HCT116 (cell line): ENCODE results near the gene ZNF429. TPM values are rescaled to one million over a fixed set of nuclear protein-coding genes. Genes with fewer than 3 reads are reported as not detected.

ENCODE experiments used
- ATAC-seq: fragments of 200-7000 bp; cut with Tn5 transposase; 2 replicates; pipeline ENCODE4 v1.9.1; 2020; ENCODE audit warnings: mild to moderate bottlenecking, moderate library complexity
- Bru-seq: library from RNA; stranded (reverse); fragments of 400-500 nt; gene quantifications from one replicate; lab custom pipeline; 2021; lab: Mats Ljungman, UMichigan
- BruChase-seq, 2 experiments: library from RNA; stranded (reverse); fragments of 400-500 nt; gene quantifications; one replicate each; lab custom pipeline; 2021; lab: Mats Ljungman, UMichigan
- BruUV-seq: library from RNA; stranded (reverse); fragments of 400-500 nt; replicated peaks from 2 replicates; lab custom pipeline; 2021; lab: Mats Ljungman, UMichigan
- CTCF ChIA-PET: fragments of 300-600 bp; sonication (Branson Sonifier 250); formaldehyde crosslinking; loops from one replicate; lab custom pipeline; 2021; ENCODE audit warnings: antibody characterized with exemption; lab: Charles Lee
- POLR2A ChIA-PET: fragments of 300-600, 350-600 bp; sonication (Branson Sonifier 250); formaldehyde crosslinking; loops from one replicate; lab custom pipeline; 2021; ENCODE audit warnings: antibody characterized with exemption; lab: Charles Lee
- RAD21 ChIA-PET, 2 experiments: fragments of 300-600 bp; sonication (Branson Sonifier 250); formaldehyde crosslinking; loops; one replicate each; lab custom pipeline; 2023; ENCODE audit warnings: low total read pairs in 2 of 2; ENCODE audit not compliant: uncharacterized antibody in 2 of 2, unreplicated experiment in 2 of 2, low non-redundant PET in 1 of 2; lab: Charles Lee
- DNase-seq: peaks from one replicate; pipeline ENCODE4 v3.0.0-alpha.2; 2010; ENCODE audit warnings: low read depth, low spot score
- H2AFZ ChIP-seq: fragments of 200-600 bp; shearing (Covaris generic), sonication (generic); 2 replicates; pipeline ENCODE4 v1.6.1; 2017; ENCODE audit warnings: low read depth, mixed run types, mixed read lengths, antibody characterized with exemption, low read length; ENCODE audit not compliant: poor library complexity, severe bottlenecking
- H3K27ac ChIP-seq: 2 replicates; pipeline ENCODE4 v1.5.1; 2012; ENCODE audit warnings: low read depth, low read length
- H3K27me3 ChIP-seq: fragments of 200-600 bp; sonication (generic); 2 replicates; pipeline ENCODE4 v1.6.1; 2016; ENCODE audit warnings: mixed run types, low read length, mixed read lengths; ENCODE audit not compliant: insufficient read depth
- H3K36me3 ChIP-seq, 2 experiments: fragments of 200-500 bp in 1 of 2; fragments of 200-600 bp in 1 of 2; sonication (Bioruptor generic) in 1 of 2; sonication (generic) in 1 of 2; 2 replicates each; pipeline versions ENCODE4 v1.5.1 to v1.6.1; 2014 to 2016; ENCODE audit warnings: low read length in 2 of 2, inconsistent platforms in 1 of 2, mixed read lengths in 1 of 2, mixed run types in 1 of 2; ENCODE audit not compliant: insufficient read depth in 2 of 2, control insufficient read depth in 1 of 2
- H3K4me1 ChIP-seq, 2 experiments: fragments of 200-600 bp in 1 of 2; sonication (generic) in 1 of 2; 2 replicates each; pipeline versions ENCODE4 v1.5.1 to v1.6.1; 2012 to 2017; ENCODE audit warnings: low read length in 2 of 2, inconsistent platforms in 1 of 2, mild to moderate bottlenecking in 1 of 2, mixed read lengths in 1 of 2, mixed run types in 1 of 2, moderate library complexity in 1 of 2; ENCODE audit not compliant: insufficient read depth in 2 of 2, control insufficient read depth in 1 of 2
- H3K4me2 ChIP-seq: fragments of 200-600 bp; sonication (generic); 2 replicates; pipeline ENCODE4 v1.6.1; 2017; ENCODE audit warnings: mixed run types, low read length, mixed read lengths
- H3K4me3 ChIP-seq, 2 experiments: fragments of 200-600 bp in 1 of 2; sonication (generic) in 1 of 2; replicated peaks in 1 of 2; 2 replicates each; pipeline ENCODE4 v1.5.1; 2011 to 2016; ENCODE audit warnings: low read length in 2 of 2, control low read depth in 1 of 2, low read depth in 1 of 2, mild to moderate bottlenecking in 1 of 2, mixed read lengths in 1 of 2, mixed run types in 1 of 2
- H3K79me2 ChIP-seq: fragments of 200-600 bp; sonication (generic); 2 replicates; pipeline ENCODE4 v1.6.1; 2017; ENCODE audit warnings: mild to moderate bottlenecking, mixed run types, low read length, moderate library complexity, mixed read lengths; ENCODE audit not compliant: insufficient read depth
- H3K9ac ChIP-seq: fragments of 200-600 bp; sonication (generic); 2 replicates; pipeline ENCODE4 v1.6.1; 2016; ENCODE audit warnings: low read length, mixed read lengths
- H3K9me2 ChIP-seq: fragments of 200-600 bp; sonication (generic), shearing (Covaris generic); 2 replicates; pipeline ENCODE4 v1.6.1; 2017; ENCODE audit warnings: mixed run types, mild to moderate bottlenecking, moderate library complexity; ENCODE audit not compliant: insufficient read depth
- H3K9me3 ChIP-seq, 2 experiments: fragments of 200-500 bp in 1 of 2; fragments of 200-600 bp in 1 of 2; sonication (Bioruptor generic) in 1 of 2; sonication (generic) in 1 of 2; 2 replicates each; pipeline ENCODE4 v1.6.1; 2014 to 2017; ENCODE audit warnings: low read length in 2 of 2, mixed read lengths in 2 of 2, inconsistent platforms in 1 of 2, low read depth in 1 of 2, mild to moderate bottlenecking in 1 of 2, mixed run types in 1 of 2, moderate library complexity in 1 of 2; ENCODE audit not compliant: control insufficient read depth in 1 of 2, insufficient read depth in 1 of 2
- H4K20me1 ChIP-seq: fragments of 200-600 bp; sonication (generic), shearing (Covaris generic); 2 replicates; pipeline ENCODE4 v1.6.1; 2017; ENCODE audit warnings: mixed run types, mild to moderate bottlenecking, moderate library complexity; ENCODE audit not compliant: insufficient read depth
- CBX3 ChIP-seq: IDR thresholded peaks from 2 replicates; pipeline ENCODE4 v1.6.1; 2012; ENCODE audit warnings: low read depth
- EGR1 ChIP-seq: IDR thresholded peaks from 2 replicates; pipeline ENCODE4 v1.6.1; 2012; ENCODE audit warnings: low read depth
- ELF1 ChIP-seq: IDR thresholded peaks from 2 replicates; pipeline ENCODE4 v1.6.1; 2012; ENCODE audit warnings: low read depth, borderline replicate concordance
- JUND ChIP-seq: IDR thresholded peaks from 2 replicates; pipeline ENCODE4 v1.6.1; 2012
- SIN3A ChIP-seq: IDR thresholded peaks from 2 replicates; pipeline ENCODE4 v1.6.1; 2012; ENCODE audit warnings: low read depth
- SRF ChIP-seq: IDR thresholded peaks from 2 replicates; pipeline ENCODE4 v1.6.1; 2012; ENCODE audit warnings: low read depth
- YY1 ChIP-seq: IDR thresholded peaks from 2 replicates; pipeline ENCODE4 v1.6.1; 2011; ENCODE audit warnings: low read length, low read depth, moderate library complexity, mild to moderate bottlenecking; ENCODE audit not compliant: insufficient replicate concordance; ENCODE audit errors: extremely low read depth
- ZFX ChIP-seq: fragments of 450-650 bp; IDR thresholded peaks from 2 replicates; pipeline ENCODE4 v1.6.1; 2017
- ZNF274 ChIP-seq: fragments of 200-500 bp; sonication (Bioruptor generic); IDR thresholded peaks from 2 replicates; pipeline ENCODE4 v1.6.1; 2014; ENCODE audit warnings: mild to moderate bottlenecking, low read depth, low read length, inconsistent platforms
- intact Hi-C: fragments of 100-400 bp; cut with micrococcal nuclease; formaldehyde crosslinking; loops from 2 replicates; pipeline ENCODE4 v1.10.0; 2022
- long read RNA-seq: library from polyadenylated mRNA; unstranded; transcript quantifications from one replicate; pipeline ENCODE4 v2.0.0, GENCODE V29; 2021; ENCODE audit not compliant: unreplicated experiment
- polyA plus RNA-seq: library from polyadenylated mRNA; unstranded; fragments of >200 nt; gene quantifications from 2 replicates; pipeline ENCODE4 v1.2.1, GENCODE V29; 2012; ENCODE audit warnings: missing spikeins
- total RNA-seq: library from RNA; stranded (reverse); gene quantifications from one replicate; pipeline ENCODE4 v1.2.1, GENCODE V29; 2021; ENCODE audit not compliant: unreplicated experiment
- TF ChIP-seq, protein P1 (sequence below): IDR thresholded peaks from 2 replicates; pipeline ENCODE4 v1.6.1; 2012
- TF ChIP-seq, protein P2 (sequence below): IDR thresholded peaks from 2 replicates; pipeline ENCODE4 v1.6.1; 2011; ENCODE audit warnings: mild to moderate bottlenecking, low read length, moderate library complexity; ENCODE audit not compliant: insufficient replicate concordance; ENCODE audit errors: extremely low read depth
- TF ChIP-seq, protein P3 (sequence below): IDR thresholded peaks from 2 replicates; pipeline ENCODE4 v1.6.1; 2012
- TF ChIP-seq, protein P4 (sequence below), 3 experiments: fragments of 200-600 bp in 1 of 3; sonication (generic) in 1 of 3; IDR thresholded peaks in 2 of 3; conservative IDR thresholded peaks in 1 of 3; 2 replicates each; pipeline ENCODE4 v1.5.1; 2012 to 2017; ENCODE audit warnings: low read depth in 2 of 3, low read length in 2 of 3, antibody characterized with exemption in 1 of 3, borderline replicate concordance in 1 of 3, control low read depth in 1 of 3, mild to moderate bottlenecking in 1 of 3, mixed read lengths in 1 of 3, mixed run types in 1 of 3, moderate library complexity in 1 of 3; ENCODE audit not compliant: insufficient read depth in 1 of 3

Gene ZNF429
- total RNA-seq = 0.42 TPM
- not detected in 2 replicates for polyA plus RNA-seq
- Bru-seq, nascent RNA = percentile 11 among the genes with signal in this experiment
- percentile 9 among the genes with signal in this experiment for BruChase-seq, experiment 1, labeled RNA remaining after a 6-hour chase
- BruChase-seq, experiment 2, labeled RNA remaining after a 2-hour chase = percentile 12 among the genes with signal in this experiment
- long read RNA-seq = 0 reads

DNA sequence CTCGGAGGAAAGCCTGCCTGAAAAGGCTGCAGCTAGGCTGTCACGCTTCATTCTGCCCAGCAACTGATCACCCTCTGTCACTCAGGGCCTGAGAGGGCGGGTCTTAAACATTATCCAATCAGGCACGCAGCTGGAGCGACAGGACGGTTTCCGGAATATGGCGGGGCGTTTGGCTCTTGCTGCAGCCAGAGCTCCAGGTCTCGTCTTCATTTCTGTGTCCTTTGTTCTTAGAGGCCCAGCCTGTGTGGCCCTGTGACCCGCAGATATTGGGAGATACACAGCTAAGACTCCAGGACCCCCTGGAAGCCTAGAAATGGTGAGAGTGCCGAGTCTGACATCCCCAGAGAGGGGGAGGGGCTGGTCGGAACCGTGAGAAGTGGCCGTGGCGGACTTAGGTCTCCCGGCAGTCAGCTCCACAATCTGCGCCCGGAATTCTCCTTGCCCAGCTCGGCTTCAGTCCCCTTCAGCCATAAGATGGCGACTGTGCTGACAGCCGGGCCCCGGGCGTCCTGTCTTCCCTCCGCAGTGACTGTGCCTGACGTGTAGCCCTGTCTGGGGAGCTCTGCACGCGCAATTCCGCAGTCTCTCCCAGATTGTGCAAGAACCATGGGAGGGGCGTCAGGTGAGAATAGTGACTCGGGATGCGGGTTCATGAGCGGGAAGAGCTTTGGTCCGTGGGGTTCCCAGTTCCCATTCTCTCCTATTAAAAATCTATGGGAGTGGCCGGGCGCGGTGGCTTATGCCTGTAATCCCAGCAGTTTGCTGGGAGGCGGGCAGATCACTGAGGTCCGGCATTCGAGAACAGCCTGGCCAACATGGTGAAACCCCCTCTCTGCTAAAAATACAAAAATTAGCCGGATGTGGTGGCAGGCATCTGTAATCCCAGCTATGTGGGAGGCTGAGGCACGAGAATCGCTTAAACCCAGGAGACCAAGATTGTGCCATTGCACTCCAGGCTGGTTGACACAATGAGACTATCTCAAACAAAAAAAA, at the start of gene ZNF429:
Gene ZNF429 (plus strand): TSS at position 144 of the 993 bp plus-strand sequence. CDS start 170 bp downstream, at position 314.
- Histone ChIP-seq H3K9me3 (peaks cover 4 to 14% of the 10 kb centered on the region in 2 experiments; a peak in 2 of 4 replicates), H3K79me2 (no peaks in the 10 kb centered on the region), H3K4me2 (no peak within 1 kb of the TSS), H3K27ac (no peak within 1 kb of the TSS), H3K36me3 (no peaks in the 10 kb centered on the region), H3K4me3 (no peak within 1 kb of the TSS), H2AFZ (no peak within 1 kb of the TSS), H3K27me3 (no peaks in the 10 kb centered on the region), H4K20me1 (no peaks in the 10 kb centered on the region), H3K4me1 (no peaks in the 10 kb centered on the region), H3K9me2 (no peaks in the 10 kb centered on the region), H3K9ac (no peak within 1 kb of the TSS)
- ATAC-seq = no peak
- CTCF ChIA-PET = no interaction called here
- BruUV-seq = no TSS peak
- DNase-seq = no peak
- POLR2A ChIA-PET = no interaction called here
- RAD21 ChIA-PET = no interaction called here
- TF ChIP-seq CBX3 (no peak), EGR1 (no peak), ZFX (no peak), SRF (no peak), ZNF274 (no peak), SIN3A (no peak), ELF1 (no peak), JUND (no peak), YY1 (no peak)
- TF ChIP-seq, protein P1, sequence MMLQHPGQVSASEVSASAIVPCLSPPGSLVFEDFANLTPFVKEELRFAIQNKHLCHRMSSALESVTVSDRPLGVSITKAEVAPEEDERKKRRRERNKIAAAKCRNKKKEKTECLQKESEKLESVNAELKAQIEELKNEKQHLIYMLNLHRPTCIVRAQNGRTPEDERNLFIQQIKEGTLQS = no peak
- TF ChIP-seq, protein P2, sequence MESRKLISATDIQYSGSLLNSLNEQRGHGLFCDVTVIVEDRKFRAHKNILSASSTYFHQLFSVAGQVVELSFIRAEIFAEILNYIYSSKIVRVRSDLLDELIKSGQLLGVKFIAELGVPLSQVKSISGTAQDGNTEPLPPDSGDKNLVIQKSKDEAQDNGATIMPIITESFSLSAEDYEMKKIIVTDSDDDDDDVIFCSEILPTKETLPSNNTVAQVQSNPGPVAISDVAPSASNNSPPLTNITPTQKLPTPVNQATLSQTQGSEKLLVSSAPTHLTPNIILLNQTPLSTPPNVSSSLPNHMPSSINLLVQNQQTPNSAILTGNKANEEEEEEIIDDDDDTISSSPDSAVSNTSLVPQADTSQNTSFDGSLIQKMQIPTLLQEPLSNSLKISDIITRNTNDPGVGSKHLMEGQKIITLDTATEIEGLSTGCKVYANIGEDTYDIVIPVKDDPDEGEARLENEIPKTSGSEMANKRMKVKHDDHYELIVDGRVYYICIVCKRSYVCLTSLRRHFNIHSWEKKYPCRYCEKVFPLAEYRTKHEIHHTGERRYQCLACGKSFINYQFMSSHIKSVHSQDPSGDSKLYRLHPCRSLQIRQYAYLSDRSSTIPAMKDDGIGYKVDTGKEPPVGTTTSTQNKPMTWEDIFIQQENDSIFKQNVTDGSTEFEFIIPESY = no peak
- TF ChIP-seq, protein P3, sequence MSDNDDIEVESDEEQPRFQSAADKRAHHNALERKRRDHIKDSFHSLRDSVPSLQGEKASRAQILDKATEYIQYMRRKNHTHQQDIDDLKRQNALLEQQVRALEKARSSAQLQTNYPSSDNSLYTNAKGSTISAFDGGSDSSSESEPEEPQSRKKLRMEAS = no peak
- TF ChIP-seq, protein P4, sequence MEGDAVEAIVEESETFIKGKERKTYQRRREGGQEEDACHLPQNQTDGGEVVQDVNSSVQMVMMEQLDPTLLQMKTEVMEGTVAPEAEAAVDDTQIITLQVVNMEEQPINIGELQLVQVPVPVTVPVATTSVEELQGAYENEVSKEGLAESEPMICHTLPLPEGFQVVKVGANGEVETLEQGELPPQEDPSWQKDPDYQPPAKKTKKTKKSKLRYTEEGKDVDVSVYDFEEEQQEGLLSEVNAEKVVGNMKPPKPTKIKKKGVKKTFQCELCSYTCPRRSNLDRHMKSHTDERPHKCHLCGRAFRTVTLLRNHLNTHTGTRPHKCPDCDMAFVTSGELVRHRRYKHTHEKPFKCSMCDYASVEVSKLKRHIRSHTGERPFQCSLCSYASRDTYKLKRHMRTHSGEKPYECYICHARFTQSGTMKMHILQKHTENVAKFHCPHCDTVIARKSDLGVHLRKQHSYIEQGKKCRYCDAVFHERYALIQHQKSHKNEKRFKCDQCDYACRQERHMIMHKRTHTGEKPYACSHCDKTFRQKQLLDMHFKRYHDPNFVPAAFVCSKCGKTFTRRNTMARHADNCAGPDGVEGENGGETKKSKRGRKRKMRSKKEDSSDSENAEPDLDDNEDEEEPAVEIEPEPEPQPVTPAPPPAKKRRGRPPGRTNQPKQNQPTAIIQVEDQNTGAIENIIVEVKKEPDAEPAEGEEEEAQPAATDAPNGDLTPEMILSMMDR (IDR thresholded peaks at IDR 0.05 in 2 of 3, conservative IDR thresholded peaks at IDR 0.05 in 1 of 3; ENCODE audit: borderline replicate concordance in 1 of 3, insufficient read depth in 1 of 3, low read depth in 2 of 3, low read length in 2 of 3) = no peak
- intact Hi-C loops = no loop called here
